ENCODE measurements around the gene TLNRD1. TPM values are rescaled to one million over a fixed set of nuclear protein-coding genes. Genes with fewer than 3 reads are reported as not detected.

TLNRD1 gene
- total RNA-seq, 1 experiment from 2014 or later, result 19.3 TPM

DNA sequence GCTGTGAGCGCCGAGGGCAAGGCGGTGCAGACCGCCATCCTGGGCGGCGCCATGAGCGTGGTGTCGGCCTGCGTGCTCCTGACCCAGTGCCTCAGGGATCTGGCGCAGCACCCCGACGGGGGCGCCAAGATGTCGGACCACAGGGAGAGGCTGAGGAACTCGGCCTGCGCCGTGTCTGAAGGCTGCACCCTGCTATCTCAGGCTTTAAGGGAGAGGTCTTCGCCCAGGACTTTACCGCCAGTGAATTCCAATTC lies 2.3 kb downstream of the TLNRD1 start:
- Mint-ChIP-seq H3K9me3 (no peaks in the 10 kb centered on the region), H3K36me3 (ENCODE audit: insufficient read depth in 1 of 3, low read depth in 3 of 3) (peaks cover 3 to 8% (median 6%) of the 10 kb centered on the region in 3 experiments; a peak in 3 of 7 replicates), H3K27ac (no peak overlapping the region), H3K4me1 (peaks cover 9 to 14% of the 10 kb centered on the region in 2 experiments), H3K27me3 (ENCODE audit: low read depth) (no peaks in the 10 kb centered on the region; the same call in 1 of the 2 replicates), H3K4me3 (peak overlapping the region; percentile 15 to 33; a peak in 2 of 5 replicates)
- Histone ChIP-seq H2AFZ (ENCODE audit: low read length) (no peak overlapping the region), H3K18ac (ENCODE audit: insufficient read length, low read depth, low read length) (no peak overlapping the region), H4K20me1 (ENCODE audit: control insufficient read depth, insufficient read depth, insufficient read length) (peaks cover 3% of the 10 kb centered on the region), H3K27ac (ENCODE audit: insufficient read length, low read depth, low read length) (no peak overlapping the region), H2BK120ac (ENCODE audit: low read depth, low read length, poor library complexity, severe bottlenecking) (no peak overlapping the region), H3K14ac (ENCODE audit: insufficient read depth, low read length) (no peak overlapping the region; the same call in 1 of the 2 replicates), H3K23ac (ENCODE audit: insufficient read length, low read depth, low read length) (no peak overlapping the region), H3K79me2 (ENCODE audit: insufficient read depth, low read length) (peaks cover 2% of the 10 kb centered on the region; the same call in 1 of the 2 replicates), H3K79me1 (ENCODE audit: insufficient read depth, low read depth, low read length, poor library complexity, severe bottlenecking) (no peaks in the 10 kb centered on the region), H2AK5ac (ENCODE audit: insufficient read length, low read length) (no peak overlapping the region), H3K4me2 (ENCODE audit: insufficient read depth, insufficient read length, low read length) (no peak overlapping the region), H2BK15ac (ENCODE audit: low read depth, low read length) (no peak overlapping the region), H2BK20ac (ENCODE audit: low read depth, low read length, poor library complexity, severe bottlenecking) (no peak overlapping the region), H3K56ac (ENCODE audit: insufficient read length, low read depth, low read length) (no peak overlapping the region), H4K91ac (ENCODE audit: insufficient read length, low read depth, low read length) (no peak overlapping the region), H4K5ac (ENCODE audit: insufficient read length, low read depth, low read length) (no peak overlapping the region), H3K4ac (ENCODE audit: low read depth, low read length) (no peak overlapping the region), H3K4me1 (ENCODE audit: insufficient read depth, low read length) (no peaks in the 10 kb centered on the region), H4K8ac (replicated peaks; ENCODE audit: insufficient read length, low read depth, low read length) (no peak overlapping the region), H3K9ac (ENCODE audit: extremely low read depth, insufficient read length, low read length) (no peak overlapping the region), H3K27me3 (ENCODE audit: insufficient read depth, low read length) (no peaks in the 10 kb centered on the region), H3T11ph (ENCODE audit: low read length) (no peak overlapping the region), H3K23me2 (ENCODE audit: insufficient read length, low read depth, low read length, poor library complexity, severe bottlenecking) (peaks cover 16% of the 10 kb centered on the region), H2BK12ac (ENCODE audit: insufficient read length, low read depth, low read length) (no peak overlapping the region), H2BK5ac (ENCODE audit: insufficient read length, low read length) (no peak overlapping the region), H3K9me3 (ENCODE audit: control insufficient read depth, low read depth, low read length) (no peaks in the 10 kb centered on the region)
- no CpG with 5 or more reads among the region's 19 CpGs for WGBS (ENCODE audit: extremely low coverage, insufficient read length, low lambda C conversion rate)
- no peak for DNase-seq
- TF ChIP-seq, protein P1, sequence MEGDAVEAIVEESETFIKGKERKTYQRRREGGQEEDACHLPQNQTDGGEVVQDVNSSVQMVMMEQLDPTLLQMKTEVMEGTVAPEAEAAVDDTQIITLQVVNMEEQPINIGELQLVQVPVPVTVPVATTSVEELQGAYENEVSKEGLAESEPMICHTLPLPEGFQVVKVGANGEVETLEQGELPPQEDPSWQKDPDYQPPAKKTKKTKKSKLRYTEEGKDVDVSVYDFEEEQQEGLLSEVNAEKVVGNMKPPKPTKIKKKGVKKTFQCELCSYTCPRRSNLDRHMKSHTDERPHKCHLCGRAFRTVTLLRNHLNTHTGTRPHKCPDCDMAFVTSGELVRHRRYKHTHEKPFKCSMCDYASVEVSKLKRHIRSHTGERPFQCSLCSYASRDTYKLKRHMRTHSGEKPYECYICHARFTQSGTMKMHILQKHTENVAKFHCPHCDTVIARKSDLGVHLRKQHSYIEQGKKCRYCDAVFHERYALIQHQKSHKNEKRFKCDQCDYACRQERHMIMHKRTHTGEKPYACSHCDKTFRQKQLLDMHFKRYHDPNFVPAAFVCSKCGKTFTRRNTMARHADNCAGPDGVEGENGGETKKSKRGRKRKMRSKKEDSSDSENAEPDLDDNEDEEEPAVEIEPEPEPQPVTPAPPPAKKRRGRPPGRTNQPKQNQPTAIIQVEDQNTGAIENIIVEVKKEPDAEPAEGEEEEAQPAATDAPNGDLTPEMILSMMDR (conservative IDR thresholded peaks at IDR 0.05), result no peak
